ENCODE results near the gene YDJC. TPM values are rescaled to one million over a fixed set of nuclear protein-coding genes. Genes with fewer than 3 reads are reported as not detected.
A peak's percentile ranks its signal among the peaks of the same experiment; 100 is the strongest.

Gene YDJC
- total and polyA plus RNA-seq, 9 of the 15 experiments (the other 6 are each of a cell fraction or from before 2014, with no cell fraction given), result 13.5 to 871 (median 164) TPM

- peak in 1 of 2 experiments; percentile 48; a peak in 1 of 4 replicates for TF ChIP-seq ZMIZ1 (IDR thresholded peaks at IDR 0.05; ENCODE audit: low read depth in 2 of 2, low read length in 2 of 2)
- peak; percentile 24; the same call in 1 of the 2 replicates for TF ChIP-seq CHD2 (IDR thresholded peaks at IDR 0.05; ENCODE audit: low read depth, low read length)
- no peak for TF ChIP-seq RBBP5 (IDR thresholded peaks at IDR 0.05; ENCODE audit: borderline replicate concordance, insufficient read depth, low read length, poor library complexity, severe bottlenecking)
- TF ChIP-seq HNRNPH1 (optimal IDR thresholded peaks at IDR 0.05; ENCODE audit: low read depth, low read length), result no peak
- peak in 1 of 2 experiments; percentile 39; a peak in 1 of 4 replicates for TF ChIP-seq MLX (CRISPR knock-in tag; conservative IDR thresholded peaks at IDR 0.05)
- no peak for TF ChIP-seq POU5F1 (IDR thresholded peaks at IDR 0.05; ENCODE audit: borderline replicate concordance, low read depth, low read length, partially characterized antibody)
- TF ChIP-seq HDAC1 (IDR thresholded peaks at IDR 0.05), result no peak
- TF ChIP-seq ZFP30 (CRISPR knock-in tag; IDR thresholded peaks at IDR 0.05; ENCODE audit: borderline replicate concordance), result no peak
- no peak for TF ChIP-seq SPI1 (IDR thresholded peaks at IDR 0.05; ENCODE audit: borderline replicate concordance, low read depth, low read length)
- no peak for TF ChIP-seq ZBTB49 (CRISPR knock-in tag; IDR thresholded peaks at IDR 0.05; ENCODE audit: borderline replicate concordance)
- no peak for TF ChIP-seq ATF7 (IDR thresholded peaks at IDR 0.05)
- peak; percentile 40; the same call in 1 of the 2 replicates for TF ChIP-seq EP300 (IDR thresholded peaks at IDR 0.05; ENCODE audit: low read length)
- no peak for TF ChIP-seq ZNF175 (CRISPR knock-in tag; IDR thresholded peaks at IDR 0.05; ENCODE audit: low read depth)
Observed at GRCh38 chr22:21626073-21626734, 3.6 kb downstream of the YDJC start (continued).

All from K562 (cell line).